IMR-90 (cell line): ENCODE results near the gene ISCA2. TPM values are rescaled to one million over a fixed set of nuclear protein-coding genes. Genes with fewer than 3 reads are reported as not detected.

Source experiments
- ATAC-seq: fragments of 200-7000 bp; cut with Tn5 transposase; 2 replicates; pipeline ENCODE4 v1.9.1; 2020; ENCODE audit warnings: low read depth, mild to moderate bottlenecking, moderate library complexity
- BruUV-seq: library from RNA; stranded (reverse); fragments of 400-500 nt; replicated peaks from 2 replicates; lab custom pipeline; 2021; lab: Mats Ljungman, UMichigan
- CTCF ChIA-PET: fragments of 300-600 bp; formaldehyde crosslinking; extraction: SDS; loops from one replicate; lab custom pipeline; 2021; ENCODE audit warnings: antibody characterized with exemption; lab: Yijun Ruan, JAX
- POLR2A ChIA-PET: fragments of 300-600 bp; sonication (Branson Sonifier 250); formaldehyde crosslinking; loops from one replicate; lab custom pipeline; 2022; ENCODE audit warnings: antibody characterized with exemption; ENCODE audit not compliant: unreplicated experiment; lab: Charles Lee
- DNase-seq: peaks from one replicate; pipeline ENCODE4 v3.0.0; 2013
- H2AFZ ChIP-seq: replicated peaks from 2 replicates; pipeline ENCODE3; 2013; ENCODE audit warnings: low read length, mild to moderate bottlenecking; ENCODE audit not compliant: poor library complexity
- H2AK5ac ChIP-seq: 2 replicates; pipeline ENCODE4 v1.6.1; 2013; ENCODE audit warnings: low read depth, low read length, inconsistent platforms
- H2AK9ac ChIP-seq: replicated peaks from 2 replicates; pipeline ENCODE3; 2013; ENCODE audit warnings: mild to moderate bottlenecking, low read depth, low read length, moderate library complexity; ENCODE audit not compliant: poor library complexity
- H2BK120ac ChIP-seq: 2 replicates; pipeline ENCODE4 v1.6.1; 2013; ENCODE audit warnings: low read depth, low read length, inconsistent platforms
- H2BK15ac ChIP-seq: 3 replicates; pipeline ENCODE4 v1.6.1; 2013; ENCODE audit warnings: low read depth, low read length, inconsistent platforms
- H2BK20ac ChIP-seq: 2 replicates; pipeline ENCODE4 v1.6.1; 2013; ENCODE audit warnings: low read depth, mild to moderate bottlenecking, inconsistent platforms, low read length, moderate library complexity
- H2BK5ac ChIP-seq: 2 replicates; pipeline ENCODE4 v1.6.1; 2013; ENCODE audit warnings: mild to moderate bottlenecking, low read depth, low read length, inconsistent platforms; ENCODE audit not compliant: poor library complexity, severe bottlenecking
- H3K14ac ChIP-seq: replicated peaks from 2 replicates; pipeline ENCODE4 v1.6.1; 2013; ENCODE audit warnings: low read depth, low read length, inconsistent platforms
- H3K18ac ChIP-seq: 2 replicates; pipeline ENCODE4 v1.6.1; 2013; ENCODE audit warnings: low read depth, low read length, control low read depth
- H3K23ac ChIP-seq: 2 replicates; pipeline ENCODE4 v1.6.1; 2013; ENCODE audit warnings: low read depth, low read length, inconsistent platforms
- H3K27ac ChIP-seq: 2 replicates; pipeline ENCODE4 v1.5.1; 2013; ENCODE audit warnings: mild to moderate bottlenecking, control low read depth, low read length; ENCODE audit not compliant: insufficient read depth
- H3K27me3 ChIP-seq: 2 replicates; pipeline ENCODE4 v1.6.1; 2013; ENCODE audit warnings: low read length; ENCODE audit not compliant: control insufficient read depth, insufficient read depth
- H3K36me3 ChIP-seq: 2 replicates; pipeline ENCODE4 v1.6.1; 2013; ENCODE audit warnings: low read length, mixed read lengths; ENCODE audit not compliant: control insufficient read depth, insufficient read depth
- H3K4ac ChIP-seq: 2 replicates; pipeline ENCODE4 v1.6.1; 2013; ENCODE audit warnings: low read depth, low read length, inconsistent platforms
- H3K4me1 ChIP-seq: 2 replicates; pipeline ENCODE4 v1.6.1; 2013; ENCODE audit warnings: low read length, mixed read lengths; ENCODE audit not compliant: control insufficient read depth, insufficient read depth
- H3K4me2 ChIP-seq: 2 replicates; pipeline ENCODE4 v1.6.1; 2013; ENCODE audit warnings: low read depth, mild to moderate bottlenecking, control low read depth, low read length, moderate library complexity
- H3K4me3 ChIP-seq: 2 replicates; pipeline ENCODE4 v1.5.1; 2013; ENCODE audit warnings: low read depth, mild to moderate bottlenecking, control low read depth, low read length, moderate library complexity; ENCODE audit not compliant: insufficient read depth
- H3K56ac ChIP-seq: 2 replicates; pipeline ENCODE4 v1.6.1; 2013; ENCODE audit warnings: low read length, inconsistent platforms; ENCODE audit not compliant: insufficient read depth; ENCODE audit errors: extremely low read depth
- H3K79me1 ChIP-seq, 2 experiments: 2 replicates each; pipeline ENCODE4 v1.6.1; 2013; ENCODE audit warnings: low read length in 2 of 2, inconsistent platforms in 1 of 2, low read depth in 1 of 2
- H3K9ac ChIP-seq: 2 replicates; pipeline ENCODE4 v1.6.1; 2013; ENCODE audit warnings: low read depth, low read length, control low read depth
- H3K9me1 ChIP-seq: 2 replicates; pipeline ENCODE4 v1.6.1; 2013; ENCODE audit warnings: low read length, inconsistent platforms; ENCODE audit not compliant: insufficient read depth
- H3K9me3 ChIP-seq: 2 replicates; pipeline ENCODE4 v1.6.1; 2013; ENCODE audit warnings: low read length; ENCODE audit not compliant: control insufficient read depth, insufficient read depth
- H4K20me1 ChIP-seq: 2 replicates; pipeline ENCODE4 v1.6.1; 2013; ENCODE audit warnings: low read length, inconsistent platforms; ENCODE audit not compliant: insufficient read depth
- H4K5ac ChIP-seq: 2 replicates; pipeline ENCODE4 v1.6.1; 2013; ENCODE audit warnings: mild to moderate bottlenecking, low read depth, low read length, control low read depth
- H4K8ac ChIP-seq, 2 experiments: 2 replicates each; pipeline ENCODE4 v1.6.1; 2013; ENCODE audit warnings: low read depth in 2 of 2, low read length in 2 of 2, control low read depth in 1 of 2, inconsistent platforms in 1 of 2
- H4K91ac ChIP-seq: 2 replicates; pipeline ENCODE4 v1.6.1; 2013; ENCODE audit warnings: low read depth, low read length, inconsistent platforms; ENCODE audit not compliant: insufficient read depth
- CTCF ChIP-seq: conservative IDR thresholded peaks from 2 replicates; pipeline ENCODE4 v1.5.1; 2012; ENCODE audit warnings: mild to moderate bottlenecking, low read depth, low read length, improper control_type of control experiment
- ELK1 ChIP-seq: fragments of 150-350 bp; IDR thresholded peaks from 2 replicates; pipeline ENCODE4 v1.6.1; 2016; ENCODE audit warnings: low read depth, mild to moderate bottlenecking, low read length, moderate library complexity, borderline replicate concordance
- MAFK ChIP-seq: IDR thresholded peaks from 2 replicates; pipeline ENCODE4 v1.6.1; 2012; ENCODE audit warnings: low read depth, low read length, improper control_type of control experiment
- MAZ ChIP-seq: IDR thresholded peaks from 2 replicates; pipeline ENCODE4 v1.6.1; 2012; ENCODE audit warnings: low read depth, mild to moderate bottlenecking, low read length, improper control_type of control experiment, moderate library complexity, borderline replicate concordance
- POLR2A ChIP-seq: IDR thresholded peaks from 2 replicates; pipeline ENCODE4 v1.6.1; 2012; ENCODE audit warnings: mild to moderate bottlenecking, low read depth, low read length
- SMC3 ChIP-seq: fragments of 150-350 bp; IDR thresholded peaks from 2 replicates; pipeline ENCODE4 v1.6.1; 2016; ENCODE audit warnings: low read depth, mild to moderate bottlenecking, antibody characterized with exemption, low read length, moderate library complexity
- USF2 ChIP-seq: fragments of 150-350 bp; IDR thresholded peaks from 2 replicates; pipeline ENCODE4 v1.6.1; 2017; ENCODE audit warnings: mild to moderate bottlenecking, antibody characterized with exemption, low read length, low read depth
- WGBS, 2 experiments: methylation state at CpG; one replicate each; pipeline versions ENCODE4 v1.1.5 to v1.1.7; 2013; ENCODE audit warnings: missing lambda C conversion rate in 2 of 2; ENCODE audit not compliant: insufficient read length in 1 of 2; ENCODE audit errors: extremely low coverage in 2 of 2; 5-methylcytosine and 5-hydroxymethylcytosine counted together
- dilution Hi-C: fragments of 300-500 bp; cut with HindIII; formaldehyde crosslinking; loops from one replicate; pipeline ENCODE4 v1.14.3; 2018; ENCODE audit warnings: low sequenced_read_pairs; ENCODE audit not compliant: unreplicated experiment
- in situ Hi-C: fragments of 300-500 bp; cut with MboI; formaldehyde crosslinking; loops from 3 replicates; pipeline ENCODE4 v1.14.3; 2019; ENCODE audit warnings: low sequenced_read_pairs, inconsistent platforms, mixed read lengths
- intact Hi-C: fragments of 100-400 bp; cut with micrococcal nuclease; formaldehyde crosslinking; loops from 2 replicates; pipeline ENCODE4 v1.10.0; 2022
- polyA plus RNA-seq, 3 experiments: library from polyadenylated mRNA; depleted of rRNA; stranded (reverse); fragments of >200 nt; gene quantifications; 2 replicates each; pipeline ENCODE4 v1.2.3, GENCODE V29; 2012; ENCODE audit warnings: low replicate concordance in 1 of 3
- total RNA-seq: library from RNA; depleted of rRNA; stranded (reverse); fragments of >200 nt; gene quantifications from 2 replicates; pipeline ENCODE4 v1.2.3, GENCODE V29; 2012

ISCA2 gene
- total and polyA plus RNA-seq, 2 of the 4 experiments (the other 2 are of a cell fraction), result 5.4 to 25.7 TPM

- no peak for TF ChIP-seq CTCF
Observed at GRCh38 chr14:74501691-74502090, 8.1 kb downstream of the ISCA2 start (continued).

- no peaks in the 10 kb centered on the region for H3K9me1 ChIP-seq
- CTCF ChIA-PET, result interaction anchor here (0.5 to 1.2 kb wide), 4 partner anchors 9 to 298 kb away, joined by 3 to 4 read pairs (median 3); partner anchors contain the start of genes ISCA2 and NPC2
- H3K4me2 ChIP-seq, result no peak overlapping the region
- ATAC-seq (peak; percentile 64), DNase-seq (peak; percentile 45)
- no peaks in the 10 kb centered on the region for H3K27me3 ChIP-seq
- H4K8ac ChIP-seq, result no peak overlapping the region
- peaks cover 3% of the 10 kb centered on the region; the same call in 1 of the 2 replicates for H3K4me1 ChIP-seq
- H3K23ac ChIP-seq, result 0 out of 2 replicates have a peak overlapping the region, but pooled peaks have one; percentile 29
- H2BK5ac ChIP-seq, result no peak overlapping the region
- H2BK20ac ChIP-seq, result peak overlapping the region; percentile 83; the same call in 1 of the 2 replicates
- H3K18ac ChIP-seq, result no peak overlapping the region
- H3K4ac ChIP-seq, result peak overlapping the region; percentile 69
- H3K4me3 ChIP-seq, result no peak overlapping the region
- no peak overlapping the region for H3K56ac ChIP-seq
- no peak overlapping the region for H2AFZ ChIP-seq
- POLR2A ChIA-PET, result no interaction called here
- H2AK5ac ChIP-seq, result peak overlapping the region; percentile 79
- peak overlapping the region; percentile 62; the same call in 1 of the 3 replicates for H2BK15ac ChIP-seq
- WGBS, 2 experiments, result no CpG with 5 or more reads among the region's 21 CpGs
- intact Hi-C loops, result no loop called here
- H3K27ac ChIP-seq, result no peak overlapping the region
- no TSS peak for BruUV-seq
- in situ Hi-C loops, result loop anchor here (5.0 to 10.0 kb wide), 2 partner anchors 105 to 292 kb away; no protein-coding TSS in a partner anchor
- H3K9ac ChIP-seq, result no peak overlapping the region
- peak overlapping the region; percentile 33; the same call in 1 of the 2 replicates for H4K5ac ChIP-seq
- dilution Hi-C loops, result no loop called here
- peak overlapping the region; percentile 80 for H2BK120ac ChIP-seq
- peak overlapping the region; percentile 71 for H2AK9ac ChIP-seq
- no peaks in the 10 kb centered on the region for H3K9me3 ChIP-seq
- H3K79me1 ChIP-seq, result peaks cover 7 to 18% of the 10 kb centered on the region in 2 experiments
- no peaks in the 10 kb centered on the region for H4K20me1 ChIP-seq
- H3K14ac ChIP-seq, result no peak overlapping the region; the same call in 1 of the 2 replicates
- H4K91ac ChIP-seq, result no peak overlapping the region
- peaks cover 28% of the 10 kb centered on the region for H3K36me3 ChIP-seq
- no peak for TF ChIP-seq POLR2A
- TF ChIP-seq CTCF, result peak; percentile 49
- TF ChIP-seq SMC3, result peak; percentile 45; the same call in 1 of the 2 replicates
- TF ChIP-seq MAFK, result no peak
- TF ChIP-seq MAZ, result no peak
- no peak for TF ChIP-seq USF2
- no peak for TF ChIP-seq ELK1
Observed at GRCh38 chr14:74502236-74503019, 8.9 kb downstream of the ISCA2 start.
